HepG2 (cell line): ENCODE results near the gene ZMYND10. TPM values are rescaled to one million over a fixed set of nuclear protein-coding genes. Genes with fewer than 3 reads are reported as not detected.

ENCODE experiments used
- CBX1 ChIP-seq: IDR thresholded peaks from one replicate; pipeline ENCODE4 v1.6.1; 2016; ENCODE audit warnings: antibody characterized with exemption, low read depth
- GABPB1 ChIP-seq: IDR thresholded peaks from 2 replicates; pipeline ENCODE4 v1.6.1; 2016; ENCODE audit warnings: mild to moderate bottlenecking, missing genetic modification reagents, moderate library complexity, missing compliant biosample characterization
- HMG20B ChIP-seq: conservative IDR thresholded peaks from 2 replicates; pipeline ENCODE4 v1.6.1; 2016; ENCODE audit warnings: missing genetic modification reagents, missing compliant biosample characterization
- HOXA3 ChIP-seq: sonication (generic); formaldehyde crosslinking; IDR thresholded peaks from 2 replicates; pipeline ENCODE4 v1.5.0; 2020; ENCODE audit warnings: missing genetic modification reagents
- ISL2 ChIP-seq: sonication (generic); formaldehyde crosslinking; IDR thresholded peaks from 2 replicates; pipeline ENCODE4 v1.5.0; 2020; ENCODE audit warnings: missing genetic modification reagents
- KDM6A ChIP-seq: IDR thresholded peaks from 2 replicates; pipeline ENCODE4 v1.6.1; 2016; ENCODE audit warnings: low read depth
- KMT2A ChIP-seq: sonication (generic); formaldehyde crosslinking; IDR thresholded peaks from 2 replicates; pipeline ENCODE4 v1.4.0; 2020; ENCODE audit warnings: missing genetic modification reagents
- MAZ ChIP-seq, 2 experiments: sonication (generic) in 1 of 2; formaldehyde crosslinking in 1 of 2; IDR thresholded peaks; 2 replicates each; pipeline versions ENCODE4 v1.5.0 to v1.6.1; 2012 to 2020; ENCODE audit warnings: low read depth in 2 of 2, mild to moderate bottlenecking in 2 of 2, borderline replicate concordance in 1 of 2, improper control_type of control experiment in 1 of 2, low read length in 1 of 2, missing genetic modification reagents in 1 of 2, moderate library complexity in 1 of 2
- MYNN ChIP-seq: sonication (generic); formaldehyde crosslinking; IDR thresholded peaks from 2 replicates; pipeline ENCODE4 v1.4.0; 2020; ENCODE audit warnings: mild to moderate bottlenecking, low read depth, missing genetic modification reagents
- NR2C2 ChIP-seq: sonication (generic); formaldehyde crosslinking; IDR thresholded peaks from 2 replicates; pipeline ENCODE4 v1.4.0; 2020; ENCODE audit warnings: missing genetic modification reagents, mild to moderate bottlenecking, moderate library complexity, borderline replicate concordance
- PPARG ChIP-seq: conservative IDR thresholded peaks from 2 replicates; pipeline ENCODE4 v1.6.1; 2016; ENCODE audit warnings: missing biosample characterization, missing genetic modification reagents
- TAF1 ChIP-seq: sonication (generic); formaldehyde crosslinking; IDR thresholded peaks from 2 replicates; pipeline ENCODE4 v1.4.0; 2020; ENCODE audit warnings: missing genetic modification reagents
- TBP ChIP-seq: sonication (generic); formaldehyde crosslinking; IDR thresholded peaks from 2 replicates; pipeline ENCODE4 v1.5.0; 2020; ENCODE audit warnings: missing genetic modification reagents
- ZNF205 ChIP-seq: IDR thresholded peaks from 2 replicates; pipeline ENCODE4 v1.6.1; 2018; ENCODE audit warnings: missing biosample characterization, missing genetic modification reagents
- ZNF503 ChIP-seq: sonication (generic); formaldehyde crosslinking; IDR thresholded peaks from 2 replicates; pipeline ENCODE4 v1.4.0; 2020; ENCODE audit warnings: missing genetic modification reagents
- ZNF564 ChIP-seq: sonication (generic); formaldehyde crosslinking; IDR thresholded peaks from 2 replicates; pipeline ENCODE4 v1.8.1; 2023; ENCODE audit warnings: mild to moderate bottlenecking, missing genetic modification reagents
- ZNF567 ChIP-seq: sonication (generic); formaldehyde crosslinking; IDR thresholded peaks from 2 replicates; pipeline ENCODE4 v1.8.1; 2023; ENCODE audit warnings: mild to moderate bottlenecking, missing genetic modification reagents, borderline replicate concordance
- ZNF776 ChIP-seq: sonication (generic); formaldehyde crosslinking; IDR thresholded peaks from 2 replicates; pipeline ENCODE4 v1.4.0; 2020; ENCODE audit warnings: mild to moderate bottlenecking, missing genetic modification reagents
- ZNF891 ChIP-seq: sonication (generic); formaldehyde crosslinking; IDR thresholded peaks from 2 replicates; pipeline ENCODE4 v1.5.0; 2020; ENCODE audit warnings: mild to moderate bottlenecking, missing genetic modification reagents
- ZUFSP ChIP-seq: sonication (generic); formaldehyde crosslinking; IDR thresholded peaks from 2 replicates; pipeline ENCODE4 v1.9.0; 2021; ENCODE audit warnings: missing genetic modification reagents, mild to moderate bottlenecking, borderline replicate concordance
- polyA plus RNA-seq, 8 experiments: library from polyadenylated mRNA; depleted of rRNA in 3 of 8; stranded (reverse) in 7 of 8; unstranded in 1 of 8; fragments of >200 nt; fragmentation: Illumina TruSeq in 4 of 8; extraction: Trizol in 4 of 8; gene quantifications; 2 replicates each; pipeline versions ENCODE4 v1.2.1 to v1.2.3, GENCODE V29; 2011 to 2016; ENCODE audit warnings: low read depth in 4 of 8, missing spikeins in 1 of 8, mixed read lengths in 1 of 8; ENCODE audit not compliant: insufficient read depth in 1 of 8
- total RNA-seq, 5 experiments: library from RNA; depleted of rRNA; stranded (reverse); fragments of >200 nt; fragmentation: Illumina TruSeq; extraction: Trizol; gene quantifications; 2 replicates each; pipeline ENCODE4 v1.2.3, GENCODE V29; 2016; ENCODE audit warnings: low read depth in 1 of 5
- TF ChIP-seq, protein P1 (sequence below): sonication (generic); formaldehyde crosslinking; IDR thresholded peaks from 2 replicates; pipeline ENCODE4 v1.9.0; 2021; ENCODE audit warnings: missing genetic modification reagents, mild to moderate bottlenecking, borderline replicate concordance
- TF ChIP-seq, protein P2 (sequence below): sonication (generic); formaldehyde crosslinking; IDR thresholded peaks from 2 replicates; pipeline ENCODE4 v1.4.0; 2020; ENCODE audit warnings: mild to moderate bottlenecking, missing genetic modification reagents

The ZMYND10 gene
- total and polyA plus RNA-seq, 2 of the 13 experiments (the other 11 are each of a cell fraction or from before 2014, with no cell fraction given): 0.60 to 0.74 TPM

GRCh38 chr3:50322115-50322385 lies 23.5 kb downstream of the ZMYND10 start (continued):
- no peak for TF ChIP-seq MAZ (IDR thresholded peaks at IDR 0.05; ENCODE audit: borderline replicate concordance, low read depth, low read length)
- peak; percentile 48 for TF ChIP-seq MAZ (CRISPR knock-in tag; IDR thresholded peaks at IDR 0.05; ENCODE audit: low read depth)
- TF ChIP-seq ZNF205 (CRISPR knock-in tag): no peak
- no peak for TF ChIP-seq ZUFSP (CRISPR knock-in tag)
- 0 out of 2 replicates have a peak, but pooled peaks have one; percentile 59 for TF ChIP-seq ZNF776 (CRISPR knock-in tag)
- TF ChIP-seq ZNF891: 0 out of 2 replicates have a peak, but pooled peaks have one; percentile 6
- TF ChIP-seq CBX1: no peak
- TF ChIP-seq TAF1 (CRISPR knock-in tag): peak; percentile 51
- TF ChIP-seq HOXA3 (CRISPR knock-in tag): peak; percentile 8; the same call in 1 of the 2 replicates
- TF ChIP-seq NR2C2 (CRISPR knock-in tag): no peak
- no peak for TF ChIP-seq TBP
- TF ChIP-seq PPARG (CRISPR knock-in tag): no peak
- TF ChIP-seq, protein P1, sequence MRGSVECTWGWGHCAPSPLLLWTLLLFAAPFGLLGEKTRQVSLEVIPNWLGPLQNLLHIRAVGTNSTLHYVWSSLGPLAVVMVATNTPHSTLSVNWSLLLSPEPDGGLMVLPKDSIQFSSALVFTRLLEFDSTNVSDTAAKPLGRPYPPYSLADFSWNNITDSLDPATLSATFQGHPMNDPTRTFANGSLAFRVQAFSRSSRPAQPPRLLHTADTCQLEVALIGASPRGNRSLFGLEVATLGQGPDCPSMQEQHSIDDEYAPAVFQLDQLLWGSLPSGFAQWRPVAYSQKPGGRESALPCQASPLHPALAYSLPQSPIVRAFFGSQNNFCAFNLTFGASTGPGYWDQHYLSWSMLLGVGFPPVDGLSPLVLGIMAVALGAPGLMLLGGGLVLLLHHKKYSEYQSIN (CRISPR knock-in tag): no peak
- 0 out of 2 replicates have a peak, but pooled peaks have one; percentile 41 for TF ChIP-seq ZNF503
- peak; percentile 46; the same call in 1 of the 2 replicates for TF ChIP-seq ISL2 (CRISPR knock-in tag)
- TF ChIP-seq ZNF567 (CRISPR knock-in tag): 0 out of 2 replicates have a peak, but pooled peaks have one; percentile 16
- 0 out of 2 replicates have a peak, but pooled peaks have one; percentile 17 for TF ChIP-seq ZNF564 (CRISPR knock-in tag)
- TF ChIP-seq MYNN (CRISPR knock-in tag): no peak
- TF ChIP-seq KDM6A: no peak
- TF ChIP-seq, protein P2, sequence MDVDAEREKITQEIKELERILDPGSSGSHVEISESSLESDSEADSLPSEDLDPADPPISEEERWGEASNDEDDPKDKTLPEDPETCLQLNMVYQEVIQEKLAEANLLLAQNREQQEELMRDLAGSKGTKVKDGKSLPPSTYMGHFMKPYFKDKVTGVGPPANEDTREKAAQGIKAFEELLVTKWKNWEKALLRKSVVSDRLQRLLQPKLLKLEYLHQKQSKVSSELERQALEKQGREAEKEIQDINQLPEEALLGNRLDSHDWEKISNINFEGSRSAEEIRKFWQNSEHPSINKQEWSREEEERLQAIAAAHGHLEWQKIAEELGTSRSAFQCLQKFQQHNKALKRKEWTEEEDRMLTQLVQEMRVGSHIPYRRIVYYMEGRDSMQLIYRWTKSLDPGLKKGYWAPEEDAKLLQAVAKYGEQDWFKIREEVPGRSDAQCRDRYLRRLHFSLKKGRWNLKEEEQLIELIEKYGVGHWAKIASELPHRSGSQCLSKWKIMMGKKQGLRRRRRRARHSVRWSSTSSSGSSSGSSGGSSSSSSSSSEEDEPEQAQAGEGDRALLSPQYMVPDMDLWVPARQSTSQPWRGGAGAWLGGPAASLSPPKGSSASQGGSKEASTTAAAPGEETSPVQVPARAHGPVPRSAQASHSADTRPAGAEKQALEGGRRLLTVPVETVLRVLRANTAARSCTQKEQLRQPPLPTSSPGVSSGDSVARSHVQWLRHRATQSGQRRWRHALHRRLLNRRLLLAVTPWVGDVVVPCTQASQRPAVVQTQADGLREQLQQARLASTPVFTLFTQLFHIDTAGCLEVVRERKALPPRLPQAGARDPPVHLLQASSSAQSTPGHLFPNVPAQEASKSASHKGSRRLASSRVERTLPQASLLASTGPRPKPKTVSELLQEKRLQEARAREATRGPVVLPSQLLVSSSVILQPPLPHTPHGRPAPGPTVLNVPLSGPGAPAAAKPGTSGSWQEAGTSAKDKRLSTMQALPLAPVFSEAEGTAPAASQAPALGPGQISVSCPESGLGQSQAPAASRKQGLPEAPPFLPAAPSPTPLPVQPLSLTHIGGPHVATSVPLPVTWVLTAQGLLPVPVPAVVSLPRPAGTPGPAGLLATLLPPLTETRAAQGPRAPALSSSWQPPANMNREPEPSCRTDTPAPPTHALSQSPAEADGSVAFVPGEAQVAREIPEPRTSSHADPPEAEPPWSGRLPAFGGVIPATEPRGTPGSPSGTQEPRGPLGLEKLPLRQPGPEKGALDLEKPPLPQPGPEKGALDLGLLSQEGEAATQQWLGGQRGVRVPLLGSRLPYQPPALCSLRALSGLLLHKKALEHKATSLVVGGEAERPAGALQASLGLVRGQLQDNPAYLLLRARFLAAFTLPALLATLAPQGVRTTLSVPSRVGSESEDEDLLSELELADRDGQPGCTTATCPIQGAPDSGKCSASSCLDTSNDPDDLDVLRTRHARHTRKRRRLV (CRISPR knock-in tag): 0 out of 2 replicates have a peak, but pooled peaks have one; percentile 34
- no peak for TF ChIP-seq HMG20B
- TF ChIP-seq KMT2A (CRISPR knock-in tag): 0 out of 2 replicates have a peak, but pooled peaks have one; percentile 3
- 0 out of 2 replicates have a peak, but pooled peaks have one; percentile 1 for TF ChIP-seq GABPB1 (CRISPR knock-in tag)
